Ishikawa (cell line): Measurements from ENCODE around the gene NOD1.

Source experiments
- CEBPB ChIP-seq: IDR thresholded peaks from 2 replicates; pipeline ENCODE4 v1.6.1; 2012
- CREB1 ChIP-seq: IDR thresholded peaks from 2 replicates; pipeline ENCODE4 v1.6.1; 2012; ENCODE audit warnings: low read depth
- EGR1 ChIP-seq: IDR thresholded peaks from 2 replicates; pipeline ENCODE4 v1.6.1; 2012
- EP300 ChIP-seq: IDR thresholded peaks from 2 replicates; pipeline ENCODE4 v1.6.1; 2012; ENCODE audit warnings: borderline replicate concordance
- MAX ChIP-seq: IDR thresholded peaks from 2 replicates; pipeline ENCODE4 v1.6.1; 2012
- NFIC ChIP-seq: IDR thresholded peaks from 2 replicates; pipeline ENCODE4 v1.6.1; 2012
- RAD21 ChIP-seq: IDR thresholded peaks from 2 replicates; pipeline ENCODE4 v1.6.1; 2012; ENCODE audit warnings: low read depth
- REST ChIP-seq: IDR thresholded peaks from 2 replicates; pipeline ENCODE4 v1.6.1; 2012; ENCODE audit warnings: low read depth, mild to moderate bottlenecking
- TAF1 ChIP-seq: IDR thresholded peaks from 2 replicates; pipeline ENCODE4 v1.6.1; 2012; ENCODE audit warnings: low read depth, mild to moderate bottlenecking
- TCF12 ChIP-seq: IDR thresholded peaks from 2 replicates; pipeline ENCODE4 v1.6.1; 2012; ENCODE audit warnings: low read depth
- TEAD4 ChIP-seq: IDR thresholded peaks from 2 replicates; pipeline ENCODE4 v1.6.1; 2012
- USF1 ChIP-seq: IDR thresholded peaks from 2 replicates; pipeline ENCODE4 v1.6.1; 2012
- YY1 ChIP-seq: IDR thresholded peaks from 2 replicates; pipeline ENCODE4 v1.6.1; 2012; ENCODE audit warnings: low read depth
- ZBTB7A ChIP-seq: IDR thresholded peaks from 2 replicates; pipeline ENCODE4 v1.6.1; 2012; ENCODE audit warnings: low read depth

DNA sequence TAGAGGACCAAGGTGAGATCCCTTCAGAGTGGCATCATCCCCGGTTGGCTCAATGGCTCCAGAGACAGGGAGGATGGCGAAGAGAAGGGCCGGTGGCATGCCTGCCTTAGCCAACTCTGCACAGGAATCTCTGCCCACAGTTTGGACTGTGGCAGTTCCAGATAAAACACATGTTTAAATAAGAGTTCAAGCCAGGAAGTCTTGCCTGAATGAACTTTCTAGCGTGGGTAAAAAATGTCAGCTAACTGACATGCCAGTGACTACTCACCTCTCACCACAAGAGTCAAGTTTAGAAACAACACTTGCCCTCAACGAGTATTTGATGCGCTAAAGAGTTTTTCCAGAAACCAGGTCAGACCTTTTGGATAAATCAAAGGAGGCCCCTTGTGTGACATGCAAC is 3.0 kb downstream of the NOD1 start:
- TF ChIP-seq CREB1: no peak
- TF ChIP-seq EP300: no peak
- TF ChIP-seq TCF12: no peak
- no peak for TF ChIP-seq USF1
- TF ChIP-seq TAF1: no peak
- no peak for TF ChIP-seq REST
- no peak for TF ChIP-seq TEAD4
- TF ChIP-seq RAD21: no peak
- no peak for TF ChIP-seq NFIC
- no peak for TF ChIP-seq YY1
- no peak for TF ChIP-seq MAX
- no peak for TF ChIP-seq EGR1
- no peak for TF ChIP-seq CEBPB
- TF ChIP-seq ZBTB7A: no peak
